ENCODE data around the gene FAM174C. TPM values are rescaled to one million over a fixed set of nuclear protein-coding genes. Genes with fewer than 3 reads are reported as not detected.

The FAM174C gene
- total RNA-seq, 1 donor from 2014 or later, result 47.5 TPM

DNA sequence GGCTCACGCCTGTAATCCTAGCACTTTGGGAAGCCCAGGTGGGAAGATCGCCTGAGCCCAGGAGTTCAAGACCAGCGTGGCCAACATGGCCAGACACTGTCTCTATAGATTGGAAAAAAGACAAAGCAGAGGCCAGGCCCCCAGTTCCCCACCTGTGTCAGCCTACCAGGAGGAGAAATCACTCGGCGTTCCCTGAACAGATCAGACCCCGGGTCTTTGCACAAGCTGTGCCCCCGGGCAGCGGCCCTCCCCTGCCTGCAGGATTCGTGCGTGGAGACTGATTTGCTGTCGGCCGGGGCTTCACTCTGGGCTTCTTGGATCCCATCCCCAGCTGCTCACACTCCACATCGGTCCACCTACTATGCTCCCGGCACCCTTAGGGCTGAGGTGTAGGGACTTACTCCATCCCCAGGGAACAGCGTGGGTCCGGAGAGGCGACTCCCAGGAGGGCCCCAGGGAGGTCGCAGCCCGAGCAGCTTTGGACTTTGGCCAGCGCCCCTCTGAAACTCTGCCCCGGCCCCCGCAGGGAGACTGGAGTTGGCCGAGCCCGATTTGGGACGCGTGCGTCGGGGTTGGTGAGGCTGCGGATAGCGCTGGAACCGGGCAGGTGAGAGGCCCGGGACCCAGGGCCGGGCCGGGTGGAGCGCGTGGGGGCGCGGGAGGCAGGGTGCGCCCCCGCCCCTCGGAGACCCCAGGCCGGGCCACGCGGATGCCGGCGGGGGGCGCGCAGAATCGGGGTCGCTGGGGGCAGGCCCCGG, 9.8 kb downstream of the FAM174C start:
- DNase-seq (ENCODE audit: low spot score), result no peak

GRCh38 chr19:1285737-1286360, 10.5 kb downstream of the FAM174C start, which contains the start of gene EFNA2:
EFNA2 (plus strand) TSS chr19:1285873; CDS start chr19:1286169, 296 bp downstream.
- DNase-seq (ENCODE audit: low spot score), result no peak

GRCh38 chr19:1286487-1287353, 11.4 kb downstream of the FAM174C start:
- DNase-seq (ENCODE audit: low spot score), result no peak

DNA sequence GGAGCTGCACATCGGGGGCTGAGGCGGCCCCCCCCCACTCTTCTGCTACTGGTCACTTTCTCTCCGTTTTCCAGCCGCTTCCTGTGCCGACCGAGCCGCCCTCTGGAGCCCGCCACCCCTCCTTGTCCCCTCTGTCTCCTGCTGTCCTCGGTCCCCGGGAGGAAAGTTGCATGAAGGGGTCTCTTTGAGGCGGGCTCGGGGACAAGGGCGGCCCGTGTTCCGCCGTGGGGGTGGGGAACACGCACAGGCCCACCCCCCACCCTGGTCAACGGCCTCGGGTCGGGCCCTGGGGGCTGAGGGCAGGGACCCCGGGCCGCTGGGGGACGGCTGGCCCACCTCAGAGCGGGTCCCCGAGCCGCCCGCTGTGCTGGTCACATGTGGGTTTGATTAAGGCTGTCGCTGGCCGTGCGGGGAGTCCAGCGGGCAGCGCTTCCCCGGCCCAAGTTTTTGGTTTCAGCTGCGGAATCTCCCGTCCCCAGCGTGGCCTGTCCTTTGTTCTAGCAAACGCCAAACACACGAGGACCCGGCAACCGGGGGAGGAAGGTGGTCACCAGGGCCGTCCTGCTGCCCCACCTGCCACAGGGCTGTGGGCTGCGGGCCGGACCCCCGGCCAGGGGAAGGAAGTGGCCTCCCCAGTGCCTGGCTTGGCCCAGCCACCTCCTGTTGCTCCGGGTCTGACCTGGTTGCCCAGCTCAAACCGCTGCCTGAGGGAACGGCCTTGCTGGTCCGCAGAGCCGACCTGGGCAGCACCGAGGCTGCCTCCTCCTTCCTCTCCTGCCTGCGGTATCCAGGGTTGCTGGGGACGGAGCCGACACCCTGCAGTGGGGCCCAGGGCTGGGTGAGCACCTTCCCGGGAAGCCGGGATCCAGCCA, 12.3 kb downstream of the FAM174C start:
- DNase-seq (ENCODE audit: low spot score), result no peak

DNA sequence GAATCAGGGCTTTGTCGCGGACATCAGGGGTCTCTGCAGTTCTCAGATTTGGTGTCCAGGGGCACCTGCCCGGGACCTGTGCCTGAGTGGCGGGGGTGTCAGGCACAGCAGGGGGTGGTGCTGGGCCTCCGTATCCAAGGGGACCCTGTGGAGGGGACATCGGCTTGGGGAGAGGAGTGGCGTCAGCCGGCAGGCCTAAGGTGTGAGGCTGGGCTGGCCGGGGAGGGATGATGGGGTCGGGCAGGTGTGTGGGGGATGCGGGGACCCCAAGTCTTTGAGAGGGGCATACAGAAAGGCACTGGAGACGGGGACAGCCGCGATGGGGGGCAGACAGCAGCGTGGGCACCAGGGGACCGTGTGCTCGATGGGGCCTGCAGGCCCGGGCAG, 12.9 kb downstream of the FAM174C start:
- DNase-seq (ENCODE audit: low spot score), result no peak

DNA sequence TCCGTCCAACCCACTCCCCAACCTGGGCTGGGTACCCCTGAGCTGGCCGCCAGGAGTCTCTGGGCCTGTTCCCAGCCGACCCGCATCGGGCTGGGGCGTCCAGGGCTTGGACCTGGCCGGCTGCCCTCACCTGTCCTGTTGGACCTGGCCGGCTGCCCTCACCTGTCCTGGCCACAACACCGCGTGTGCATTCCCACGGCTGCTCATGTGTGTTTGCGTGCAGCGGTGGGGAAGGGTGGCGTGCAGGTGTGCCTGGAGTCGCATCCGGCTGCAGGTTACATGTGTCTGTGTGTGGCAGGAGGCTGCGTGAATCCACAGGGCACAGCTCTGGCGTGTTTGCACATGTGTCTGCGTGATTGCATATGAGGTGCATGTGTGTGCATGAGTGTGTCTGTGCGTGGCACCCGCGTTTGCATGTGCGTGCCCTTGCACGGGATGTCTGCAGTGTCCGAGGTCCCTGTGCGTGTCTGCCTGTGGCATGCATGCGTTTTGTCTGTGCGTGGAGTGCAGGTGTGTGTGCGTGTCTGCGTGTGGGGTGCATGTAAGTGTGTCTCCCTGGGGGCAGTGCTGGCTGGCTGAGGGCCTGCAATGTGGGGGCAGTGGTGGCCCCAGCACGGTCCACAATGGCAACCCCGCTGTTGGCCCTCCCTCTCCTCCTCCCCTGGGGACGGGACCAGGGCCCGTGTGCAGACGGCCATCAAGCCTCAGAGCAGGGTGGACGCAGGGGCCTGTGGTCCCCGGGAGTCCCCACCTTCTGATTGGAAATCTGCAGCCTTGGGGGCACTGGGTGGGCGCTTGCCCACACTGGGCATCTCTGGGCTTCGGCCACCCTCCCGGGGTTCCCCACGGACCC, 13.7 kb downstream of the FAM174C start:
- DNase-seq (ENCODE audit: low spot score), result no peak

GRCh38 chr19:1289686-1290025, 14.3 kb downstream of the FAM174C start:
- DNase-seq (ENCODE audit: low spot score), result no peak

- no peak for DNase-seq (ENCODE audit: low spot score)
Measured at GRCh38 chr19:1290196-1290702, 14.9 kb downstream of the FAM174C start.

DNA sequence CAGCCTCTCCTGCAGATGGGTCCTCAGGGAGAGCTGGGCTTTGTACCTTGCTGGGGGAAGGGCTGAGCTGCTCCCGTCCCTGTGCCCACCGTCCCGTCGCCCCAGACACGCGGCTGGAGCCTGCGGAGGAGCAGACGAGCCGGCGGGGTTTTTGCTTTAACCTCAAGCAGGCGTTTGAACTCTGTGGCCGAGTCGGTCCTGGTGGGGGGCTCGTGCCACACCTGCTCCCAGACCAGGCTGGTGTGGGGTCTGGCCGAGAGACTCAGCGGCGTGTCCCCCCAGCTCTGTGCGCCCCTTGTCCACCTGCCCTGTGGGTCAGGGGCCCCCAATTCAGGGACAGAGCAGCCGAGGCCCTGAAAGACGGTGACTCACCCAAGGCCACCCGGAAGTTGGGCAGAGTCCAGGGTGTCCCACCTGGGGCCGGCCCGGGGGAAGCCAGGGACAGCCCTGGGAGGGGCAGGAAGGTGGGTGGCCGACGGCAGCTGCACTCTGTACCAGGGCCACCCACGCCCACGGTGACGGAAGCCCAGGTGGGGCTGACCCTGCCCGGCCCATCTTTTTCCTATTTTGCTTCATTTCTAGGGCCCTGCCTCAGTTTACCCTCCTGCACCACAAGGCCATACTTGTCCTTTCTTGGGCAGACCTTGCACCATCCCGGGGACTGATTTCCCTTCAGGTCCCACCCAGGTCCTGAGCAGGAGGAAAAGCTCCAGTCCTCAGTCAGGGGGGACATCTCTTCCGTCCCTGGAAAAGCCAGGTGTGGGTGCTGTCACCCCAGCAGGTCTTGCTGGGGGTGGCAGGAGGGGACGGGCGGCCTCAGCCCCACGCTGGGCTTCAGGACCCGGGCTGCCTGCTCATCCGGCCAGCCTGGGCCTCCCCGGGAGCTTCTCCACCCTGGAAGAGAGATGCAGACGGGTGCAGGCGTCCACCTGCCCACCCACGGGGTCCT, 15.6 kb downstream of the FAM174C start:
- DNase-seq (ENCODE audit: low spot score), result no peak

DNA sequence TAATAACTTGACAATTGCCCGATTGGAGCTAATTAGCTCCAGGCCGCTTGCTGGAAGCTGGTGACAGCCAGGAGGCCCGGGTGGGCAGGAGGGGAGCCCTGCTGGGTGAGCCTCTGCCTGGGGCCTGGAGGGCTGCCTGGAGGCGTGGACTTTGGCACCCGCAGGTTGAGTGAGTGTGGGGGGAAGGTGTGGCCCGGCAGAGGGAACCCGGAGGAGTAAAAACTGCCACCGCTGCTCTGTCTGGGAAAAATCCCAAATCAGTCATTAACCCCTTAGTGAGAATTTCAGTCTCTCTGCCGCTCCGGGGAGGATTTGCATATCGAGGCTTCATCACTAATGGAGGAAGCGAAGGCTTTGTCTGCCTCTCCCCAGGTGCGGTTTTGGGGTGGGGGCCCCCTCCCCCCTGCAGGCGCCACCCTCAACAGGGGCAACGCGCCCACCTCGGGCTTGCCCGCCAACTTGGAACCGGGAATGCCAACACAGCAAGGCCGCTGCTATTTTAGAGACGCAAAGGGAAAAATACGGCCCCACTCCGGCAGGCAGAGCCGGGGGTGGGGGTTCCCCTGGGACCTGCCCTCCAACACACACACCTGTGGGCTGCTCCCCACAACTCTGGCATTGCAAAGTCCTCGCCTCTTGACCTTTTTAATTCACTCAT, 16.6 kb downstream of the FAM174C start:
- no peak for DNase-seq (ENCODE audit: low spot score)

- no peak for DNase-seq (ENCODE audit: low spot score)
Measured at GRCh38 chr19:1292419-1293151, 17.3 kb downstream of the FAM174C start.

DNA sequence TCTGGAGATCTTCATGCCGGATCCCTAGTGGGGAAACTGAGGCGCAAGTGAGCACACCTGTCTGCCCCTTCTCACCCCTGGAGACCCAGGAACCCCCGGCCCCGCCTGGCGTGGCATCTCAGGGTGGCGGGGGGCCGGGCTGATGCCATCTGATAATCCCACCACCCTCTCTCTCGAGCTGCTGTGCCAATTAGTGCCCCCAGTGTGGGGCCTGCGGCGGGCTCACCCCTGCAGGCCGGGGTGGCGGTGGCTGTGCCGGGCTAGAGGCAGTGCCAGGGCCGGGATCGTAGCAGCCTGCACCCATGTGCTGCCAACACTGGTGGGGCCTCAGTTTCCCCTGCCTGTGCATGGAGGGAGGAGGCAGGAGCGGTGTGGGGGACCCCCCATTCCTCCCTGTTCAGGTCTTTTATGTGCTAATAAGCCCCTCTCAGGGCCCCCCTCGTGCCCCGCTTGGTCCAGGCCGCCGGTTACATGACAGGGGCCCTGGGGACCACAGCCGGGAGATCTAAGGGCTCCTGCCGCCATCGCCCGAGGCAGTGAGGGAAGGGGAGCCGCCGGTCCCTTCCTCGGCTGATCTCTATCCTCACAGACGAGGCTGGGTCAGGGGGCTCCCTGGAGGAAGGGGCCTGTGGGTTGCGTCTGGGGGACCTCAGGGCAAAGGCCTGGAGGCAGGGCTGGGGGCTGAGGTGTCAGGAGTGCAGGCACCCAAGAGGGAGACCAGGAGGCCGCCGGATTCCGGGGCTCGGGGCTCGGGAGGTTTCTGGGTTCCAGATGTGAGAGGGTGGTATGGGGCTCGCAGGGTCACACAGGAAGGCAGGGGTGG, 18.7 kb downstream of the FAM174C start:
- DNase-seq (ENCODE audit: low spot score), result no peak

GRCh38 chr19:1294688-1295087, 19.4 kb downstream of the FAM174C start:
- no peak for DNase-seq (ENCODE audit: low spot score)

- no peak for DNase-seq (ENCODE audit: low spot score)
Measured at GRCh38 chr19:1295169-1296012, 20.1 kb downstream of the FAM174C start.

DNA sequence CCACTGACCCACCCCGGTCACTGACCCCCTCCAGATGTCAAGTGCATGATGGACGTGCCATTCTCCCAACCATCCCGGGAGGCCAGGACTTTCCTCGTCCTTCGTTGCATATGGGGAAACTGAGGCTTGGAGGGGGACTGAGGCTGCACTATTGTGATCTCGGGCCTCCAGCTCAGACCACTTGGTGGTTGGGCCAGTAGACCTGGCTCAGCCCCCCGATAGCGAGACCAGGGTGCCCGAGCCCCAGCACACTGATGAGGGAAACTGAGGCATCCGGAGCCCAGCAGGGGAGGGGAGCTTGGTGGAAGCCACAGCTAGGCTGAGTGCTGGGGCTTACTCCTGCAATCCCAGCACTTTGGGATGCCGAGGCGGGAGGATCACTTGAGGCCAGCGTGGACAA, 20.7 kb downstream of the FAM174C start:
- no peak for DNase-seq (ENCODE audit: low spot score)

- DNase-seq (ENCODE audit: low spot score), result no peak
Measured at GRCh38 chr19:1296575-1297271, 21.4 kb downstream of the FAM174C start.

Data from ureter (tissue), 1 donor.